GM15510 (cell line): ENCODE measurements around the gene DEAF1.

ENCODE experiments used
- POLR2A ChIP-seq: IDR thresholded peaks from 3 replicates; pipeline ENCODE4 v1.6.1; 2011; ENCODE audit warnings: borderline replicate concordance; ENCODE audit not compliant: insufficient read length; ENCODE audit errors: extremely low read depth

The DEAF1 gene

GRCh38 chr11:630871-631270, 64.2 kb downstream of the DEAF1 start:
- TF ChIP-seq POLR2A: no peak

- no peak for TF ChIP-seq POLR2A
These were observed 65.8 kb downstream of the DEAF1 start for GRCh38 chr11:629237-629583.

GRCh38 chr11:628056-628455, 67.0 kb downstream of the DEAF1 start:
- TF ChIP-seq POLR2A: no peak

GRCh38 chr11:627308-627576, 67.8 kb downstream of the DEAF1 start:
- TF ChIP-seq POLR2A: no peak

- no peak for TF ChIP-seq POLR2A
These were observed 68.3 kb downstream of the DEAF1 start, which contains the start of gene SCT for GRCh38 chr11:626475-627307. SCT (minus strand) TSS chr11:627181; CDS start chr11:627143, 38 bp downstream.

- no peak for TF ChIP-seq POLR2A
These were observed 69.3 kb downstream of the DEAF1 start for GRCh38 chr11:625636-626268.

GRCh38 chr11:624705-625635, 70.1 kb downstream of the DEAF1 start, which contains the start of gene CDHR5:
CDHR5 (minus strand) TSS chr11:624955; CDS start chr11:624902, 53 bp downstream.
- no peak for TF ChIP-seq POLR2A

GRCh38 chr11:623999-624704, 70.9 kb downstream of the DEAF1 start:
- TF ChIP-seq POLR2A: no peak

GRCh38 chr11:623349-623869, 71.6 kb downstream of the DEAF1 start:
- TF ChIP-seq POLR2A: no peak

GRCh38 chr11:621838-622237, 73.2 kb downstream of the DEAF1 start:
- TF ChIP-seq POLR2A: no peak

- TF ChIP-seq POLR2A: no peak
These were observed 73.8 kb downstream of the DEAF1 start for GRCh38 chr11:620935-621814.

GRCh38 chr11:620201-620600, 74.8 kb downstream of the DEAF1 start:
- no peak for TF ChIP-seq POLR2A

GRCh38 chr11:619628-620050, 75.4 kb downstream of the DEAF1 start:
- TF ChIP-seq POLR2A: no peak

- no peak for TF ChIP-seq POLR2A
These were observed 76.0 kb downstream of the DEAF1 start for GRCh38 chr11:618856-619627.
